CD14-positive monocyte (primary cell): ENCODE results near the gene NR4A2. TPM values are rescaled to one million over a fixed set of nuclear protein-coding genes. Genes with fewer than 3 reads are reported as not detected.

Experiments used
- DNase-seq, 3 donors: peaks; one replicate each; pipeline ENCODE4 v3.0.0-alpha.2; 2011 to 2022
- H2AFZ ChIP-seq: 2 replicates; pipeline ENCODE4 v1.6.0; 2012; ENCODE audit warnings: mild to moderate bottlenecking, low read depth, low read length, inconsistent platforms; ENCODE audit not compliant: insufficient read depth, poor library complexity, severe bottlenecking
- H3K27ac ChIP-seq, 2 donors: 1 replicate in 1 of 2; 2 replicates in 1 of 2; pipeline ENCODE4 v1.5.1; 2012 to 2013; ENCODE audit warnings: low read length in 2 of 2, control low read depth in 1 of 2, inconsistent platforms in 1 of 2, low read depth in 1 of 2, mild to moderate bottlenecking in 1 of 2
- H3K27me3 ChIP-seq, 2 donors: one replicate each; pipeline versions ENCODE4 v1.6.0 to v1.6.1; 2011 to 2013; ENCODE audit warnings: low read length in 2 of 2; ENCODE audit not compliant: control insufficient read depth in 2 of 2, insufficient read depth in 2 of 2
- H3K36me3 ChIP-seq, 2 donors: replicated peaks in 1 of 2; 1 replicate in 1 of 2; 2 replicates in 1 of 2; pipeline versions ENCODE4 v1.5.1 to v1.6.1; 2012 to 2013; ENCODE audit warnings: low read length in 2 of 2, control low read depth in 1 of 2, inconsistent platforms in 1 of 2, mild to moderate bottlenecking in 1 of 2; ENCODE audit not compliant: insufficient read depth in 2 of 2, control insufficient read depth in 1 of 2
- H3K4me1 ChIP-seq, 2 donors: 1 replicate in 1 of 2; 2 replicates in 1 of 2; pipeline versions ENCODE4 v1.5.1 to v1.6.1; 2012 to 2013; ENCODE audit warnings: low read length in 2 of 2, control low read depth in 1 of 2, inconsistent platforms in 1 of 2, mild to moderate bottlenecking in 1 of 2, moderate library complexity in 1 of 2; ENCODE audit not compliant: insufficient read depth in 2 of 2, control insufficient read depth in 1 of 2
- H3K4me2 ChIP-seq: replicated peaks from 2 replicates; pipeline ENCODE3; 2012; ENCODE audit warnings: low read length, moderate library complexity, mild to moderate bottlenecking; ENCODE audit not compliant: poor library complexity, severe bottlenecking; ENCODE audit errors: extremely low read depth
- H3K4me3 ChIP-seq, 3 experiments: fragments of 200-600 bp in 1 of 3; sonication (generic) in 1 of 3; replicated peaks in 1 of 3; 1 replicate in 2 of 3; 2 replicates in 1 of 3; pipeline ENCODE4 v1.5.1; 2011 to 2013; ENCODE audit warnings: low read length in 3 of 3, mild to moderate bottlenecking in 3 of 3, control low read depth in 2 of 3, low read depth in 2 of 3, inconsistent platforms in 1 of 3, moderate library complexity in 1 of 3
- H3K79me2 ChIP-seq: 2 replicates; pipeline ENCODE4 v1.6.0; 2012; ENCODE audit warnings: mild to moderate bottlenecking, control low read depth, inconsistent platforms, low read length, moderate library complexity; ENCODE audit not compliant: insufficient read depth
- H3K9ac ChIP-seq: 2 replicates; pipeline ENCODE4 v1.6.0; 2017; ENCODE audit warnings: low read length, mild to moderate bottlenecking; ENCODE audit not compliant: insufficient read depth, poor library complexity, severe bottlenecking
- H3K9me3 ChIP-seq, 2 donors: replicated peaks in 1 of 2; 1 replicate in 1 of 2; 2 replicates in 1 of 2; pipeline versions ENCODE4 v1.5.1 to v1.6.1; 2012 to 2013; ENCODE audit warnings: low read length in 2 of 2, control low read depth in 1 of 2; ENCODE audit not compliant: control insufficient read depth in 1 of 2, insufficient read depth in 1 of 2
- H4K20me1 ChIP-seq: 2 replicates; pipeline ENCODE4 v1.6.0; 2012; ENCODE audit warnings: mild to moderate bottlenecking, low read length, control low read depth, moderate library complexity; ENCODE audit not compliant: insufficient read depth
- H3K27ac Mint-ChIP-seq, 7 donors: one replicate each; pipeline ENCODE4 v1.8.0; 2020; ENCODE audit warnings: mild to moderate bottlenecking in 7 of 7, mixed read lengths in 7 of 7, moderate library complexity in 6 of 7, inconsistent platforms in 2 of 7
- H3K27me3 Mint-ChIP-seq, 3 donors: one replicate each; pipeline ENCODE4 v1.8.0; 2021 to 2022; ENCODE audit warnings: low read depth in 3 of 3, mild to moderate bottlenecking in 3 of 3, mixed read lengths in 3 of 3, moderate library complexity in 3 of 3, inconsistent platforms in 1 of 3
- H3K36me3 Mint-ChIP-seq, 2 donors: one replicate each; pipeline ENCODE4 v1.8.0; 2020; ENCODE audit warnings: mixed read lengths in 2 of 2, inconsistent platforms in 1 of 2, mild to moderate bottlenecking in 1 of 2
- H3K4me1 Mint-ChIP-seq: one replicate; pipeline ENCODE4 v1.8.0; 2020; ENCODE audit warnings: mild to moderate bottlenecking, mixed read lengths
- H3K4me3 Mint-ChIP-seq, 2 donors: one replicate each; pipeline ENCODE4 v1.8.0; 2020; ENCODE audit warnings: mild to moderate bottlenecking in 2 of 2, mixed read lengths in 2 of 2, moderate library complexity in 1 of 2
- H3K9me3 Mint-ChIP-seq, 7 donors: one replicate each; pipeline ENCODE4 v1.8.0; 2020 to 2022; ENCODE audit warnings: mixed read lengths in 7 of 7, mild to moderate bottlenecking in 6 of 7, moderate library complexity in 6 of 7, inconsistent platforms in 2 of 7
- CTCF ChIP-seq: fragments of 200-600 bp; IDR thresholded peaks from one replicate; pipeline ENCODE4 v1.8.0; 2022; ENCODE audit warnings: antibody characterized with exemption, mild to moderate bottlenecking
- WGBS: methylation state at CpG from one replicate; pipeline ENCODE4 v1.1.5; 2013; ENCODE audit warnings: missing lambda C conversion rate; ENCODE audit not compliant: insufficient coverage; 5-methylcytosine and 5-hydroxymethylcytosine counted together
- intact Hi-C, 2 donors: fragments of 100-400 bp; cut with micrococcal nuclease; formaldehyde crosslinking; loops; one replicate each; pipeline versions ENCODE4 v1.15.0 to v1.15.1; 2023
- polyA plus RNA-seq, 3 donors: library from polyadenylated mRNA; depleted of rRNA in 1 of 3; unstranded in 2 of 3; stranded (reverse) in 1 of 3; fragments of 300-500 nt in 2 of 3; fragments of >200 nt in 1 of 3; fragmentation: Illumina TruSeq in 2 of 3; gene quantifications; 1 replicate in 2 of 3; 2 replicates in 1 of 3; pipeline ENCODE4 v1.2.3, GENCODE V29; 2012 to 2021

The NR4A2 gene
- polyA plus RNA-seq, 3 donors: 12.1 to 213 (median 21.6) TPM

GRCh38 chr2:156350374-156351142, 18.0 kb upstream of the NR4A2 start:
- H3K27me3 ChIP-seq: no peaks in the 10 kb centered on the region
- H2AFZ ChIP-seq: no peak overlapping the region
- intact Hi-C loops: no loop called here
- TF ChIP-seq CTCF: no peak
- no peak for DNase-seq
- peaks cover 0 to 5% (median 0%) of the 10 kb centered on the region in 3 donors for H3K27me3 Mint-ChIP-seq
- peaks cover 0 to 2% (median 0%) of the 10 kb centered on the region in 7 donors for H3K9me3 Mint-ChIP-seq
- no peaks in the 10 kb centered on the region for H3K36me3 ChIP-seq
- no peaks in the 10 kb centered on the region for H3K9me3 ChIP-seq
- no peaks in the 10 kb centered on the region for H4K20me1 ChIP-seq
- H3K4me3 Mint-ChIP-seq: no peak overlapping the region
- H3K4me3 ChIP-seq: no peak overlapping the region
- H3K9ac ChIP-seq: no peak overlapping the region
- H3K4me1 ChIP-seq: peaks cover under 1% of the 10 kb centered on the region in 2 donors
- no peak overlapping the region for H3K27ac Mint-ChIP-seq
- no peaks in the 10 kb centered on the region for H3K79me2 ChIP-seq
- no peak overlapping the region for H3K27ac ChIP-seq
- no peak overlapping the region for H3K4me2 ChIP-seq
- 87% methylated on average over 2 of the region's 7 CpGs for WGBS
- H3K4me1 Mint-ChIP-seq: peaks cover under 1% of the 10 kb centered on the region
- no peaks in the 10 kb centered on the region for H3K36me3 Mint-ChIP-seq

- H4K20me1 ChIP-seq: no peaks in the 10 kb centered on the region
- no peaks in the 10 kb centered on the region for H3K9me3 ChIP-seq
- no peaks in the 10 kb centered on the region for H3K79me2 ChIP-seq
- H2AFZ ChIP-seq: no peak overlapping the region
- no peak overlapping the region for H3K9ac ChIP-seq
- intact Hi-C loops: no loop called here
- no peak overlapping the region for H3K4me2 ChIP-seq
- no peaks in the 10 kb centered on the region for H3K27me3 ChIP-seq
- H3K27me3 Mint-ChIP-seq: peaks cover 0 to 6% (median under 1%) of the 10 kb centered on the region in 3 donors
- peaks cover 0 to 2% (median 0%) of the 10 kb centered on the region in 7 donors for H3K9me3 Mint-ChIP-seq
- no peaks in the 10 kb centered on the region for H3K36me3 ChIP-seq
- no peaks in the 10 kb centered on the region for H3K4me1 ChIP-seq
- no peak overlapping the region for H3K27ac Mint-ChIP-seq
- no peak overlapping the region for H3K4me3 ChIP-seq
- TF ChIP-seq CTCF: no peak
- no peaks in the 10 kb centered on the region for H3K4me1 Mint-ChIP-seq
- H3K27ac ChIP-seq: no peak overlapping the region
- no peak for DNase-seq
- no peak overlapping the region for H3K4me3 Mint-ChIP-seq
- no peaks in the 10 kb centered on the region for H3K36me3 Mint-ChIP-seq
These were observed 17.1 kb upstream of the NR4A2 start for GRCh38 chr2:156349605-156350004.
